ENCODE data around the gene CFAP57. TPM values are rescaled to one million over a fixed set of nuclear protein-coding genes. Genes with fewer than 3 reads are reported as not detected.

The CFAP57 gene
- total RNA-seq, 4 donors from 2014 or later, result not detected

DNA sequence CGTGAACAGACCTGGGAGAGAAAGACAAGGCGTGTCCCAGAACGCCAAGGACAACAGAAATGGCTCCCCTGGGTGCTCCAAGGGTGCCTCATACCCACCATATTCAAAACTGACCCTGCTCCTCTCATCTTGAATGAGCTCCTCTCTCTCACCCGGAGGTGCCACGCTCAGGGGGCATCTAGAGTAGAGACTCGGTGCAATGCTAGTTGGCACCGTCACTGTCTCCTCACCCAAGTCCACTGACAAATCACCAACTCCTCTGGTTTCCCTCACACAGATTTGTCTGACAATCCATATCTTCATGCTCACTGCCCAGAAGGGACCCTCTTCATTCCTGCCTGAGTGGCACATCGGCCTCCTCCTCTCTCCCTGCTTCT lies 102.7 kb downstream of the CFAP57 start:
- Histone ChIP-seq H3K4me3 (no peak overlapping the region), H3K4me1 (peaks cover 0 to 29% (median 2%) of the 10 kb centered on the region in 4 donors), H3K27me3 (no peaks in the 10 kb centered on the region), H3K36me3 (peaks cover 0 to 5% (median 0%) of the 10 kb centered on the region in 3 donors), H3K9me3 (no peaks in the 10 kb centered on the region), H3K27ac (peak overlapping the region in 1 of 4 donors; percentile 24)
- TF ChIP-seq CTCF (IDR thresholded peaks at IDR 0.05) (no peak), POLR2A (IDR thresholded peaks at IDR 0.05) (no peak)
- peak in 1 of 3 donors; percentile 39 for DNase-seq

- peaks cover 0 to 17% (median 0%) of the 10 kb centered on the region in 4 donors for H3K4me1 ChIP-seq
- peak in 1 of 3 donors; percentile 40 for DNase-seq
- no peak overlapping the region for H3K4me3 ChIP-seq
- no peaks in the 10 kb centered on the region for H3K27me3 ChIP-seq
- no peak overlapping the region for H3K27ac ChIP-seq
- H3K9me3 ChIP-seq, result no peaks in the 10 kb centered on the region
- H3K36me3 ChIP-seq, result peaks cover 0 to 5% (median 0%) of the 10 kb centered on the region in 3 donors
- TF ChIP-seq CTCF (IDR thresholded peaks at IDR 0.05) (no peak), POLR2A (IDR thresholded peaks at IDR 0.05) (no peak)
Measured at GRCh38 chr1:43275826-43276620, 103.9 kb downstream of the CFAP57 start.

DNA sequence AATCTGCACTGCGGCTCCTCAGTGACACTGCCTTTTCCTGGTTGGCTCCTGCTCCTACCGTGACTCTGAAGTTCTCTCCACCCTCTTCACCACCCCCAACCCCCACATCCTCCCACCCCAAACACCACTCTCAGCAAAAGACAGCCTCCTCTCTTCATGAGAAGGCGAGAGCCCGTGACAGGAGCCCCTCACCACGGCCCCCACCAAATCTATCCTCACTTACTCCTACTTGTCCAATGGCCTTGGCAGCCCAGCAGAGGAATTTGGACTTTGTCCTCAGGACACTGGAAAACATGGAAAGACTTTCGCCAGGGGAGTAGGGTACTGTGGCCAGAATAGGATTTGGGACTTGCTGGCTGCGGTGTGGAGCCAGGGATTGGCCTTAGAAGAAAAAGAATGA lies 104.5 kb downstream of the CFAP57 start:
- Histone ChIP-seq H3K9me3 (no peaks in the 10 kb centered on the region), H3K27ac (no peak overlapping the region), H3K4me3 (no peak overlapping the region), H3K4me1 (peaks cover 0 to 17% (median 0%) of the 10 kb centered on the region in 4 donors), H3K27me3 (no peaks in the 10 kb centered on the region), H3K36me3 (peaks cover 0 to 5% (median 0%) of the 10 kb centered on the region in 3 donors)
- DNase-seq, result peak in 2 of 3 donors; percentile 33 to 43
- TF ChIP-seq CTCF (IDR thresholded peaks at IDR 0.05) (no peak), POLR2A (IDR thresholded peaks at IDR 0.05) (no peak)

GRCh38 chr1:43277116-43277876 lies 105.2 kb downstream of the CFAP57 start:
- H3K9me3 ChIP-seq, result no peaks in the 10 kb centered on the region
- H3K27ac ChIP-seq, result peak overlapping the region in 1 of 4 donors; percentile 60
- no peak overlapping the region for H3K4me3 ChIP-seq
- no peaks in the 10 kb centered on the region for H3K27me3 ChIP-seq
- peaks cover 0 to 17% (median 0%) of the 10 kb centered on the region in 4 donors for H3K4me1 ChIP-seq
- TF ChIP-seq CTCF (IDR thresholded peaks at IDR 0.05), result no peak
- no peak for TF ChIP-seq POLR2A (IDR thresholded peaks at IDR 0.05)
- DNase-seq, result peak in 2 of 3 donors; percentile 70 to 72
- H3K36me3 ChIP-seq, result peaks cover 0 to 9% (median 0%) of the 10 kb centered on the region in 3 donors

GRCh38 chr1:43279161-43279560 lies 107.0 kb downstream of the CFAP57 start:
- no peak overlapping the region for H3K27ac ChIP-seq
- no peaks in the 10 kb centered on the region for H3K9me3 ChIP-seq
- H3K4me1 ChIP-seq, result peaks cover 0 to 16% (median 0%) of the 10 kb centered on the region in 4 donors
- H3K4me3 ChIP-seq, result no peak overlapping the region
- H3K27me3 ChIP-seq, result no peaks in the 10 kb centered on the region
- peaks cover 0 to 15% (median 0%) of the 10 kb centered on the region in 3 donors for H3K36me3 ChIP-seq
- DNase-seq, result no peak
- TF ChIP-seq POLR2A (IDR thresholded peaks at IDR 0.05) (no peak), CTCF (IDR thresholded peaks at IDR 0.05) (no peak)

Measured in Peyer's patch (tissue), 4 donors.